ENCODE data around the gene RNF135. TPM values are rescaled to one million over a fixed set of nuclear protein-coding genes. Genes with fewer than 3 reads are reported as not detected.
"Not testable (repeated sequence)": the region's sequence is repeated elsewhere in the genome, so short reads cannot be mapped to it uniquely, and the experiment has no call there.

The RNF135 gene
- total RNA-seq, 1 experiment from 2014 or later: 10.4 TPM

DNA sequence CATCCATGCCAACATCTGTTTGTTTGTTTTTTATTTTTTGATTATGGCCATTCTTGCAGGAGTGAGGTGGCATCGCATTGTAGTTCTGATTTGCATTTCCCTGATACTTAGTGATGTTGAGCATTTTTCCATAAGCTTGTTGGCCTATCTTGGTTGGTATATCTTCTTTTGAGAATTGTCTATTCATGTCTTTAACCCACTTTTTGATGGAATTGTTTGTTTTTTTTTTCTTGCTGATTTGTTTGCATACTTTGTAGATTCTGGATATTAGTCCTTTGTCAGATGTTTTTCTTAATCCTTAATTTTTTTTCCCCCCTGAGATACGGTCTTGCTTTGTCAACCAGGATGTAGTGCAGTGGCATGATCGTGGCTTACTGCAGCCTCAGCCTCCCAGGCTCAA lies 43.0 kb downstream of the RNF135 start:
- Histone ChIP-seq H3K36me3 (ENCODE audit: low read depth, low read length) (no peaks in the 10 kb centered on the region), H3K9ac (ENCODE audit: low read length) (no peak overlapping the region), H3K27me3 (ENCODE audit: low read length) (no peaks in the 10 kb centered on the region), H3K27ac (ENCODE audit: low read length) (no peak overlapping the region), H3K4me3 (ENCODE audit: low read length) (no peak overlapping the region), H3K9me3 (ENCODE audit: low read length) (no peaks in the 10 kb centered on the region), H3K79me2 (ENCODE audit: low read length) (no peaks in the 10 kb centered on the region), H4K20me1 (ENCODE audit: low read length) (no peaks in the 10 kb centered on the region), H3K4me1 (ENCODE audit: insufficient read depth, low read length) (peaks cover 4% of the 10 kb centered on the region; the same call in 1 of the 2 replicates), H3F3A (ENCODE audit: low read length, unreplicated experiment) (no peaks in the 10 kb centered on the region), H3K4me2 (ENCODE audit: low read length) (no peak overlapping the region), H2AFZ (ENCODE audit: low read length) (no peak overlapping the region), H3K9me2 (replicated peaks; ENCODE audit: low read length) (no peaks in the 10 kb centered on the region)
- no TSS peak for BruUV-seq (replicated peaks)
- no peak for ATAC-seq
- intact Hi-C loops (cut with micrococcal nuclease): loop anchor here (2.0 to 5.0 kb wide), 2 partner anchors 203 to 358 kb away; no protein-coding TSS in a partner anchor
- ChIA-PET POLR2A (ENCODE audit: unreplicated experiment) (no interaction called here), CTCF (no interaction called here)
- no peak for TF ChIP-seq CTCF (conservative IDR thresholded peaks at IDR 0.05; ENCODE audit: low read depth, low read length)
- no peak for TF ChIP-seq EZH2 (IDR thresholded peaks at IDR 0.05; ENCODE audit: low read length, unreplicated experiment)
- TF ChIP-seq EZH2phosphoT487 (IDR thresholded peaks at IDR 0.05; ENCODE audit: borderline replicate concordance, low read length): no peak
- no peak for DNase-seq

- Histone ChIP-seq H3K9me3 (ENCODE audit: low read length) (no peaks in the 10 kb centered on the region), H4K20me1 (ENCODE audit: low read length) (no peaks in the 10 kb centered on the region), H3K4me1 (ENCODE audit: insufficient read depth, low read length) (no peaks in the 10 kb centered on the region), H3K79me2 (ENCODE audit: low read length) (no peaks in the 10 kb centered on the region), H3K36me3 (ENCODE audit: low read depth, low read length) (no peaks in the 10 kb centered on the region), H3K4me3 (ENCODE audit: low read length) (no peak overlapping the region), H2AFZ (ENCODE audit: low read length) (no peak overlapping the region), H3K27ac (ENCODE audit: low read length) (no peak overlapping the region), H3K9me2 (replicated peaks; ENCODE audit: low read length) (no peaks in the 10 kb centered on the region), H3K9ac (ENCODE audit: low read length) (no peak overlapping the region), H3F3A (ENCODE audit: low read length, unreplicated experiment) (no peaks in the 10 kb centered on the region), H3K4me2 (ENCODE audit: low read length) (no peak overlapping the region), H3K27me3 (ENCODE audit: low read length) (no peaks in the 10 kb centered on the region)
- TF ChIP-seq EZH2phosphoT487 (IDR thresholded peaks at IDR 0.05; ENCODE audit: borderline replicate concordance, low read length): no peak
- ChIA-PET CTCF (no interaction called here), POLR2A (ENCODE audit: unreplicated experiment) (no interaction called here)
- no peak for ATAC-seq
- no TSS peak for BruUV-seq (replicated peaks)
- intact Hi-C loops (cut with micrococcal nuclease): no loop called here
- DNase-seq: no peak
Observed at GRCh38 chr17:31015639-31016038, 44.8 kb downstream of the RNF135 start.

DNA sequence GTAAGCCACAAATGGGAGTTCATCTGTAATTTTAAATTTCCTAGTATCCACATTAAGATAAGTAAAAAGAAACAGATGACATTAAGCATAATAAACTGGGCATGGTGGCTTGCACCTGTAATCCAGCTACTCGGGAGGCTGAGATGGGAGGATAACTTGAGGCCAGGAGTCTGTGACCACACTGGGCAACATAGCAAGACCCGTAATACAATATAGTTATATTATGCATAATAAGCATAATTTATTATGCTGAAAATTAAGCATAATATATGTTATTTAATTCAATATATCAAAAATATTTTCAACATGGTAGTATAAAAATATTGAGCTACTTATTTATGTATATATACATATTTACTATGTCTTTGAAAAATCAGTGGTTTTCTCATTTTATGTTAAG lies 48.2 kb downstream of the RNF135 start:
- no peaks in the 10 kb centered on the region for H3K9me3 ChIP-seq (ENCODE audit: low read length)
- CTCF ChIA-PET: no interaction called here
- H3K27ac ChIP-seq (ENCODE audit: low read length): no peak overlapping the region
- DNase-seq (no peak), ATAC-seq (no peak)
- H3K27me3 ChIP-seq (ENCODE audit: low read length): no peaks in the 10 kb centered on the region
- no peak overlapping the region for H3K4me2 ChIP-seq (ENCODE audit: low read length)
- no peaks in the 10 kb centered on the region for H3K4me1 ChIP-seq (ENCODE audit: insufficient read depth, low read length)
- BruUV-seq (replicated peaks): no TSS peak
- POLR2A ChIA-PET (ENCODE audit: unreplicated experiment): no interaction called here
- no peaks in the 10 kb centered on the region for H3K9me2 ChIP-seq (replicated peaks; ENCODE audit: low read length)
- H2AFZ ChIP-seq (ENCODE audit: low read length): no peak overlapping the region
- TF ChIP-seq CTCF (conservative IDR thresholded peaks at IDR 0.05; ENCODE audit: low read depth, low read length) (no peak), EZH2 (IDR thresholded peaks at IDR 0.05; ENCODE audit: low read length, unreplicated experiment) (no peak), EZH2phosphoT487 (IDR thresholded peaks at IDR 0.05; ENCODE audit: borderline replicate concordance, low read length) (no peak)
- H3F3A ChIP-seq (ENCODE audit: low read length, unreplicated experiment): no peaks in the 10 kb centered on the region
- H3K9ac ChIP-seq (ENCODE audit: low read length): no peak overlapping the region
- intact Hi-C loops (cut with micrococcal nuclease): no loop called here
- H3K4me3 ChIP-seq (ENCODE audit: low read length): no peak overlapping the region
- H4K20me1 ChIP-seq (ENCODE audit: low read length): no peaks in the 10 kb centered on the region
- no peaks in the 10 kb centered on the region for H3K36me3 ChIP-seq (ENCODE audit: low read depth, low read length)
- no peaks in the 10 kb centered on the region for H3K79me2 ChIP-seq (ENCODE audit: low read length)

- BruUV-seq (replicated peaks); H3K9ac ChIP-seq (ENCODE audit: low read length); intact Hi-C loops (cut with micrococcal nuclease); H3K9me3 ChIP-seq (ENCODE audit: low read length); H3K27ac ChIP-seq (ENCODE audit: low read length); H3K4me3 ChIP-seq (ENCODE audit: low read length); POLR2A ChIA-PET (ENCODE audit: unreplicated experiment); CTCF ChIA-PET; H3K36me3 ChIP-seq (ENCODE audit: low read depth, low read length); H4K20me1 ChIP-seq (ENCODE audit: low read length); DNase-seq; H3K27me3 ChIP-seq (ENCODE audit: low read length); ATAC-seq; H3K4me1 ChIP-seq (ENCODE audit: insufficient read depth, low read length); H3F3A ChIP-seq (ENCODE audit: low read length, unreplicated experiment); H3K9me2 ChIP-seq (replicated peaks; ENCODE audit: low read length); H3K79me2 ChIP-seq (ENCODE audit: low read length); H3K4me2 ChIP-seq (ENCODE audit: low read length); H2AFZ ChIP-seq (ENCODE audit: low read length): not testable (repeated sequence)
Observed at GRCh38 chr17:31023171-31023570, 52.3 kb downstream of the RNF135 start.

Data from PC-3 (cell line).